Neural progenitor cell (in vitro differentiated cells): ENCODE measurements around the gene LGI1. TPM values are rescaled to one million over a fixed set of nuclear protein-coding genes. Genes with fewer than 3 reads are reported as not detected.

Experiments used
- DNase-seq: peaks from one replicate; pipeline ENCODE4 v3.0.0-alpha.2; 2016; ENCODE audit warnings: low spot score
- H2AFZ ChIP-seq: fragments of 200-600 bp; sonication (generic); replicated peaks from 2 replicates; pipeline ENCODE4 v1.6.1; 2016; ENCODE audit warnings: antibody characterized with exemption
- H3F3A ChIP-seq: fragments of 200-600 bp; sonication (generic); 2 replicates; pipeline ENCODE4 v1.6.1; 2016; ENCODE audit warnings: antibody characterized with exemption, low read depth
- H3K27ac ChIP-seq: fragments of 200-600 bp; sonication (generic); 2 replicates; pipeline ENCODE4 v1.5.1; 2016; ENCODE audit warnings: mild to moderate bottlenecking
- H3K27me3 ChIP-seq: fragments of 200-600 bp; sonication (generic); 2 replicates; pipeline ENCODE4 v1.6.1; 2016; ENCODE audit warnings: mild to moderate bottlenecking, moderate library complexity
- H3K36me3 ChIP-seq: fragments of 200-600 bp; sonication (generic); 2 replicates; pipeline ENCODE4 v1.5.1; 2016
- H3K4me1 ChIP-seq: fragments of 200-600 bp; sonication (generic); 2 replicates; pipeline ENCODE4 v1.6.1; 2016; ENCODE audit warnings: mixed run types
- H3K4me2 ChIP-seq: fragments of 200-600 bp; sonication (generic); 2 replicates; pipeline ENCODE4 v1.6.1; 2016
- H3K4me3 ChIP-seq: fragments of 200-600 bp; sonication (generic); 2 replicates; pipeline ENCODE4 v1.5.1; 2016
- H3K79me2 ChIP-seq: fragments of 200-600 bp; sonication (generic); 2 replicates; pipeline ENCODE4 v1.6.1; 2016; ENCODE audit warnings: low read depth
- H3K9ac ChIP-seq: fragments of 200-600 bp; sonication (generic); 2 replicates; pipeline ENCODE4 v1.6.1; 2016
- H3K9me3 ChIP-seq: fragments of 200-600 bp; sonication (generic); 2 replicates; pipeline ENCODE4 v1.5.1; 2016; ENCODE audit warnings: low read depth
- H4K20me1 ChIP-seq: fragments of 200-600 bp; sonication (generic); 2 replicates; pipeline ENCODE4 v1.6.1; 2016; ENCODE audit warnings: low read depth
- H3K27ac Mint-ChIP-seq: 3 replicates; pipeline ENCODE4 v1.8.0; 2021; ENCODE audit warnings: mixed read lengths
- H3K27me3 Mint-ChIP-seq: 2 replicates; pipeline ENCODE4 v1.8.0; 2022; ENCODE audit warnings: low read depth, mild to moderate bottlenecking, inconsistent platforms, moderate library complexity, mixed read lengths; ENCODE audit not compliant: insufficient read depth
- H3K36me3 Mint-ChIP-seq: 3 replicates; pipeline ENCODE4 v1.8.0; 2021; ENCODE audit warnings: mixed read lengths
- H3K4me1 Mint-ChIP-seq: 3 replicates; pipeline ENCODE4 v1.8.0; 2021; ENCODE audit warnings: mixed read lengths
- H3K4me3 Mint-ChIP-seq: 3 replicates; pipeline ENCODE4 v1.8.0; 2021; ENCODE audit warnings: mild to moderate bottlenecking, moderate library complexity, mixed read lengths
- H3K9me3 Mint-ChIP-seq: 3 replicates; pipeline ENCODE4 v1.8.0; 2020; ENCODE audit warnings: mixed read lengths
- CTCF ChIP-seq: fragments of 200-600 bp; sonication (generic); IDR thresholded peaks from 2 replicates; pipeline ENCODE4 v1.5.1; 2017; ENCODE audit warnings: antibody characterized with exemption, mild to moderate bottlenecking
- EZH2 ChIP-seq: fragments of 200-600 bp; sonication (generic); IDR thresholded peaks from 2 replicates; pipeline ENCODE4 v1.6.1; 2017; ENCODE audit warnings: antibody characterized with exemption, mild to moderate bottlenecking, moderate library complexity
- EZH2phosphoT487 ChIP-seq: fragments of 200-600 bp; sonication (generic); IDR thresholded peaks from 2 replicates; pipeline ENCODE4 v1.6.1; 2017; ENCODE audit warnings: antibody characterized with exemption
- total RNA-seq: library from RNA; depleted of rRNA; stranded (reverse); fragments of >200 nt; gene quantifications from 2 replicates; pipeline ENCODE4 v1.2.3, GENCODE V29; 2015; ENCODE audit warnings: low replicate concordance

LGI1 gene
- total RNA-seq, 1 donor from 2014 or later: 20.2 TPM

- H3K4me1 Mint-ChIP-seq: peaks cover 53% of the 10 kb centered on the region
- Histone ChIP-seq H3K9ac (no peak overlapping the region), H3K9me3 (no peaks in the 10 kb centered on the region), H3K4me1 (peaks cover 55% of the 10 kb centered on the region), H3K4me3 (peak overlapping the region; percentile 33), H3K27me3 (no peaks in the 10 kb centered on the region), H2AFZ (no peak overlapping the region), H4K20me1 (no peaks in the 10 kb centered on the region), H3K27ac (peak overlapping the region; percentile 97), H3F3A (peaks cover 43% of the 10 kb centered on the region), H3K4me2 (peak overlapping the region; percentile 73), H3K79me2 (no peaks in the 10 kb centered on the region), H3K36me3 (no peaks in the 10 kb centered on the region)
- peaks cover 9% of the 10 kb centered on the region for H3K9me3 Mint-ChIP-seq
- peaks cover 27% of the 10 kb centered on the region for H3K36me3 Mint-ChIP-seq
- DNase-seq: peak; percentile 87
- peaks cover 3% of the 10 kb centered on the region for H3K27me3 Mint-ChIP-seq
- TF ChIP-seq CTCF (no peak), EZH2 (no peak), EZH2phosphoT487 (peak; percentile 99)
- H3K4me3 Mint-ChIP-seq: peak overlapping the region; percentile 34
- H3K27ac Mint-ChIP-seq: peak overlapping the region; percentile 100
Measured at GRCh38 chr10:93790439-93790838, 32.7 kb downstream of the LGI1 start.

- Histone ChIP-seq H4K20me1 (no peaks in the 10 kb centered on the region), H3K4me3 (no peak overlapping the region), H3K27me3 (no peaks in the 10 kb centered on the region), H3K4me2 (no peak overlapping the region), H3K9ac (no peak overlapping the region), H3K79me2 (no peaks in the 10 kb centered on the region), H3K9me3 (no peaks in the 10 kb centered on the region), H3K36me3 (no peaks in the 10 kb centered on the region), H2AFZ (no peak overlapping the region), H3F3A (peaks cover 23% of the 10 kb centered on the region), H3K27ac (no peak overlapping the region), H3K4me1 (peaks cover 33% of the 10 kb centered on the region)
- TF ChIP-seq EZH2 (no peak), CTCF (no peak), EZH2phosphoT487 (no peak)
- DNase-seq: no peak
- Mint-ChIP-seq H3K27ac (no peak overlapping the region), H3K9me3 (peaks cover 13% of the 10 kb centered on the region), H3K36me3 (peaks cover 54% of the 10 kb centered on the region), H3K4me3 (no peak overlapping the region), H3K27me3 (no peaks in the 10 kb centered on the region), H3K4me1 (peaks cover 28% of the 10 kb centered on the region)
Measured at GRCh38 chr10:93796167-93796566, 38.4 kb downstream of the LGI1 start.

- Mint-ChIP-seq H3K27ac (no peak overlapping the region), H3K27me3 (no peaks in the 10 kb centered on the region), H3K36me3 (peaks cover 48% of the 10 kb centered on the region), H3K4me1 (peaks cover 16% of the 10 kb centered on the region), H3K9me3 (peaks cover 13% of the 10 kb centered on the region), H3K4me3 (no peak overlapping the region)
- Histone ChIP-seq H3K9ac (no peak overlapping the region), H3K27me3 (no peaks in the 10 kb centered on the region), H3K36me3 (no peaks in the 10 kb centered on the region), H4K20me1 (no peaks in the 10 kb centered on the region), H3F3A (peaks cover 7% of the 10 kb centered on the region), H3K27ac (no peak overlapping the region), H3K9me3 (no peaks in the 10 kb centered on the region), H2AFZ (no peak overlapping the region), H3K4me1 (peaks cover 16% of the 10 kb centered on the region), H3K4me3 (no peak overlapping the region), H3K4me2 (no peak overlapping the region), H3K79me2 (no peaks in the 10 kb centered on the region)
- no peak for TF ChIP-seq EZH2
- no peak for TF ChIP-seq EZH2phosphoT487
- TF ChIP-seq CTCF: no peak
- no peak for DNase-seq
Measured at GRCh38 chr10:93797825-93798224, 40.1 kb downstream of the LGI1 start.
